Measurements from ENCODE around the gene ST6GALNAC1.
A peak's percentile ranks its signal among the peaks of the same experiment; 100 is the strongest.

The ST6GALNAC1 gene, protein sequence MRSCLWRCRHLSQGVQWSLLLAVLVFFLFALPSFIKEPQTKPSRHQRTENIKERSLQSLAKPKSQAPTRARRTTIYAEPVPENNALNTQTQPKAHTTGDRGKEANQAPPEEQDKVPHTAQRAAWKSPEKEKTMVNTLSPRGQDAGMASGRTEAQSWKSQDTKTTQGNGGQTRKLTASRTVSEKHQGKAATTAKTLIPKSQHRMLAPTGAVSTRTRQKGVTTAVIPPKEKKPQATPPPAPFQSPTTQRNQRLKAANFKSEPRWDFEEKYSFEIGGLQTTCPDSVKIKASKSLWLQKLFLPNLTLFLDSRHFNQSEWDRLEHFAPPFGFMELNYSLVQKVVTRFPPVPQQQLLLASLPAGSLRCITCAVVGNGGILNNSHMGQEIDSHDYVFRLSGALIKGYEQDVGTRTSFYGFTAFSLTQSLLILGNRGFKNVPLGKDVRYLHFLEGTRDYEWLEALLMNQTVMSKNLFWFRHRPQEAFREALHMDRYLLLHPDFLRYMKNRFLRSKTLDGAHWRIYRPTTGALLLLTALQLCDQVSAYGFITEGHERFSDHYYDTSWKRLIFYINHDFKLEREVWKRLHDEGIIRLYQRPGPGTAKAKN

DNA sequence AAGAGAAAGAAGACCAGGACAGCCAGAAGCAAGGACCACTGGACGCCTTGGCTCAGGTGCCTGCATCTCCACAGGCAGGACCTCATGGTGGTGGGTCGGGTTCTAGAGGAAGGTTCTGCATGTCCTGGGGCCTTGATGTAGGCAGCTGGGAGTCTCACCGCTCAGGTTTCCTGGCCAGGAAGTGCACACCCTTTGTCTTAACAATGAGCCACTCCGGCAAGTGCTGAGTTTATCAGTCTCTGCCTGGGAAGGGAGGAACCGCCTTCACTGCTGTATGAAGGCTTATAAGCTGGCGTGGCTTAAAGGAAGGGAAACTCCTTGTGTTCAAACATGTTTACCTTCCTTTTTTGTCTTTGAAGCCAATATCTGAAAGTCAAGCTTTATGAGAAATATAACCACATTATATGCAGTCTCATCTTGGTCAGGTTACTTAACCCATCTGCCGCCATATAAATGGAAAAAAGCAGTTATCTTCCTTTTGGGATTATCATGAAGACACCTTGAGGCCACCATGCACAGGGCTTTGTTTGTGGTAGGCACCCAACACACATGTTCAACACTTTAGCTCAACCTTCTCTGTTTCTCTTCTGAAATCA, at the start of gene ST6GALNAC1:
Gene ST6GALNAC1 (minus strand): TSS at position 205 of the 596 bp plus-strand sequence. CDS start 119 bp downstream, at position 86.
- DNase-seq (ENCODE audit: low read depth, low spot score): no peak

DNA sequence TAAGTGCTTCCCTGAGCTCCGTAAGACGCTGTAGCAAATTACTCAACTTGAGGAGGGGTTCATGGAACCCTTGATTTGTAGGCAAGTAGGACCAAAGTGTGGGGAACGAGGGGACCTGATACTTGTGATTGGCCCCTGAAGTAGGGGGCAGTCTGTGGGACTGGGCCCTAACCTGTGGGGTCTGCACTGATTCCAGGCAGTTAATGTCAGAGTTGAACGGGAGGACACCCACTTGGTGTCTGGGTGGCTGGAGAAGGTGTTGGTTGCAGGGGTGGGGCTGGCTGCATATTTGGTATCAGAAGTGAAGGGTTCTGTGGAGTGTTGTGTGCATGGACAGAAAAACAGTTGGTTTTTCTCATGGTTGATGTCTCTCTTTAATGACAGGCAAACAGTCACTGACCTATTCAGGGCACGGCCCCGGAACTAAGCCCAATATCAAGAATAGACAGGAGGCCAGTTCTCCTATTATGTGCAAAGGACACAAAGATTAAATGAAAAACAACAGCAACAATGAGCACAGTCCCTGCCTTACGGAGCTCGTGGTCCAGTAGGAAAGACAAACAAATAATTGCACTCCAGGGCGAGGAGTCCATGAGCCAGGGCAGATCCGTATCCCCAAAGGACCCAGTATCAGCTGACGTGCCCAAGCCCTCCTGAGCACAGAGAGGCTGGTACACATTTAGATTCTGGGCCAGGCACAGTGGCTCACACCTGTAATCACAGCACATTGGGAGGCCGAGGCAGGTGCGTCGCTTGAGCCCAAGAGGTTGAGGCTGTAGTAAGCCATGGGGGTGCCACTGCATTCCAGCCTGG, 48.0 kb upstream of the ST6GALNAC1 start:
- DNase-seq (ENCODE audit: low read depth, low spot score): no peak

GRCh38 chr17:76690596-76691280, 47.2 kb upstream of the ST6GALNAC1 start:
- no peak for DNase-seq (ENCODE audit: low read depth, low spot score)

GRCh38 chr17:76689859-76690258, 46.3 kb upstream of the ST6GALNAC1 start:
- no peak for DNase-seq (ENCODE audit: low read depth, low spot score)

DNA sequence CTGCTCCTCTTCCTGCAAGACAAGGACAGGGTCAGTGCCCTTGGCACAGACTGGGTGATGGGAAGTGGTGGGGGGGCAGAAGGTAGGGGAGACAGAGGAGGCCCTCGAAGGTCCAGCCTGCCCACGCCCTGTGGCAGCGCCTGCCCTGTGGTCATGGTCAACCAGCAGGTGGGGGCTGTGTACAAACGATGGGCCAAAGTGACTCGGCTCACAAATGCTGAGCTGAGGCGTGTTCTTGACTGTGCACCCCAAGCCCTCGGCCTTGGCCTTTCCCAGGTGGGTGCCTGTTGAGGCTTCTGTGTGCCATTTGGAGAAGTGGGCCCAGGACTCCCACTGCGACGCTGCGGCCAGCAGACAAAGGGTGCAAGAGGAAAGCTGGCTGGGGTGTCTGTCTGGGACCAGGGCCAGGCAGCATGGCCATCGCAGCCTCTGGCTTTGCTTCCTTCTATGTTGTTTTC, 44.6 kb upstream of the ST6GALNAC1 start:
- DNase-seq (ENCODE audit: low read depth, low spot score): no peak

DNA sequence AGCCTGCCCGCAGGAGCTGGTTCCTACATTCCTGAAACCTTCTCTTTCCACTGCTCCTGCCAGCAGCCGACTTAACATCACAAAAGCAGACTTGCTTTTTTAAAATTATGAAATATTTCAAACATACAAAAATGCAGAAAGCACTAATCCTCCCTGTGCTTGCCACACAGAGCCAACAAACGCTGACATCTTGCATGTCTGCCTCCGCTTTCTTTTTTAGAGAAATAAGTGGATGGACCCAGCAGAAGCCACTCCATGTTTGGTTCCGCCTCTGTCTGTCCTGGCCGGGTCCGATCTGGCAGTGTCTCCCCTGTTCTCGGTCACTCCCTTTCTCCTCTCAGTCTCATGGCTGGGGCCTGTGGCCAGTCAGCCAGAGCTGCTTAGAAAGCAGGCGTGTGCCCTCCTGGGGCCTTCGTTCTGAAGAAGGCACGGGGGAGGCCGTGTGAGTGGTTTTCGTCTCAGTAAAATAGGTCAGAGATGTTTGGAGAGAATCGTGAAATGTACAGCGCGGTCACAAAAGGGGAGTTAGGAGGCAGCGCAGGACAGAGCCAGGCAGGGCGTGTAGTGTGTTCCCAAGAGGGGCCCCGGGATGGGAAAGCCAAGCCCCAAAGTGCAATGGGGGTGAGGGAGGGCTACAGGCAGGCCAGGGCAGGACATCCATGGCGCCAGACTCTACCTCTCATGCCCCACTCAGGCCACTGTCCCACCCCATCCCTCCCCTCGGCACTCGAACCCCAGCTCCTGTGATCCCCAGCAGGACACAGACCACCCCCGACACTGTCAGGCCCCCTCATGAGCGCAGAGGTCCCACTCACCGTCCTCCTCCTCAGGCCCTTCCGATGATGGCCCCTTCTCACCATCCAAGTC, 44.0 kb upstream of the ST6GALNAC1 start:
- DNase-seq (ENCODE audit: low read depth, low spot score): no peak

GRCh38 chr17:76686538-76687297, 43.2 kb upstream of the ST6GALNAC1 start:
- no peak for DNase-seq (ENCODE audit: low read depth, low spot score)

- no peak for DNase-seq (ENCODE audit: low read depth, low spot score)
Observed at GRCh38 chr17:76685846-76686245, 42.3 kb upstream of the ST6GALNAC1 start.

- DNase-seq (ENCODE audit: low read depth, low spot score): no peak
Observed at GRCh38 chr17:76685366-76685765, 41.8 kb upstream of the ST6GALNAC1 start.

- no peak for DNase-seq (ENCODE audit: low read depth, low spot score)
Observed at GRCh38 chr17:76684756-76685155, 41.2 kb upstream of the ST6GALNAC1 start.

GRCh38 chr17:76683921-76684745, 40.6 kb upstream of the ST6GALNAC1 start:
- DNase-seq (ENCODE audit: low read depth, low spot score): no peak

- DNase-seq (ENCODE audit: low read depth, low spot score): no peak
Observed at GRCh38 chr17:76683011-76683755, 39.6 kb upstream of the ST6GALNAC1 start.

DNA sequence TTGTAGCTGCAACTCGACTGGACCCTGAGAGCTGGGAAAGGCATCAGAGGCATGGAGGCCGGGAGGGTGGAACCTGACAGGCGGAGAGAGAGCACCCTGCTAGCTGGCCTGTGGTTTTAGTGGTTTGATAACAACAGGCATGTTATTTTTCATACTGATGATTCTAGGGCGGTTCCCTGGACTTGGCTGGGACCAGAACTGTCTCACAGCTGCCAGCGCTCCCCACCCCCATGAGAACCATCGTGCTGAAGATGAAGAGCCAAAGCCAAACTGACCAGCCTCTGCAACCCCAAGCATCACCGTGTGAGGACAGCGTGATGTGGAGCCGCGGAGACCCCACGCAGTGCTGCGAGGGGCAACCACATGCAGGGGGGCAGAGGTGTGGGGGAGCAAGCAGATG, 38.7 kb upstream of the ST6GALNAC1 start:
- no peak for DNase-seq (ENCODE audit: low read depth, low spot score)

DNA sequence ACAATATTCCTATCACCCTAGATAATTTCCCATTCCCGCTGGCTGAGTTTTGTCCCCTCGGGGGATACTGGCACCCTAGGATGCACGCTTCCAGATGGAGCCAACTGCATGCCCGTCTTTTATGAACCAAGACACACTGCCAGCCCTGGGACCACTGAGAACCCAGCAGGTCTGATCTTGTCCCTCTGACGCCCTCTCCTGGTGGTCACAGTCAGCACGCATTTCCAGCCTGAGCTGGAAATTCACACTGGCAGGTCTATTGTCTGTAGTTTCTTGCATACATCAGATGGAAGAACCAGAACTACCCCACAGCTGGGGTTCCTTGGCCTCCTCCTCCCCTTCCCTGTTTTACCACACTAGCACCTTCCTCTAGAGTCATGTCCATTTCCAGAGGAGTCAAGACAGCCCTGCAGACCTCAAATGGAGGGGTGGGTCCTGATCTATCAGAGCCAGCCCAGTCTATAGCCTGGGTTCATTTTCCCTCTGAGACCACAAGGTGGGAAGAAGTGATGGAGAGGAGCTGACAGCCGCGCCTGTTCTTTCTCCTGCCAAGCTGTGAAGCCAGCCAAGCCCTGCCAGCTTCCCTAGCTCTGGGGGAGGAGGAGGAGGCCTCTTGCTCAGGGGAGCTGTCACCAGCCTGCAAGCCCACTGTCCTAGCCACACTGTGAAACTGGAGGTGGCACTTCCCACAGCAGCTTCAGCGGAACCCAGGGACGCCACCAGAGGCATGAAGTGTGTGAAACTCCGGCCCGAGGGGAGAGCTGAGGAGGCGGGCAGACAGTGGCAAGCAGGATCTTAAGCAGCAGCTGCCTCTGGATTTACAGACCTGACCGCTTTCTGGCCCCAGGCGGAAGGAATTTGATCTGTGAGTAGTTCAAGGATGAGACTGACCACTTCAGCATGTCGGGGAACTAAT, 37.9 kb upstream of the ST6GALNAC1 start:
- peak; percentile 37 for DNase-seq (ENCODE audit: low read depth, low spot score)

GRCh38 chr17:76679239-76679638, 35.7 kb upstream of the ST6GALNAC1 start:
- no peak for DNase-seq (ENCODE audit: low read depth, low spot score)

GRCh38 chr17:76678330-76678729, 34.8 kb upstream of the ST6GALNAC1 start:
- no peak for DNase-seq (ENCODE audit: low read depth, low spot score)

GRCh38 chr17:76677406-76677805, 33.8 kb upstream of the ST6GALNAC1 start:
- no peak for DNase-seq (ENCODE audit: low read depth, low spot score)

Measured in activated CD4-positive, CD25-positive, alpha-beta regulatory T cell treated with anti-CD3 and anti-CD28 coated beads, Interleukin-2, amount 50 U/mL, for 16 hours (primary cell).